ENCODE results near the gene EBF3.

GRCh38 chr10:130003166-130003565, 39.1 kb upstream of the EBF3 start:
- TF ChIP-seq POLR2A (IDR thresholded peaks at IDR 0.05; ENCODE audit: low read length) (no peak), GATA1 (IDR thresholded peaks at IDR 0.05; ENCODE audit: low read depth, low read length) (no peak)
